HG03025 (cell line): ENCODE data around the gene C8A.

Experiments used
- ATAC-seq: cut with Tn5 transposase; IDR thresholded peaks from one replicate; pipeline ENCODE4 v1.9.1; 2021; ENCODE audit warnings: mild to moderate bottlenecking, moderate library complexity; ENCODE audit not compliant: unreplicated experiment, low FRiP score

The C8A gene

GRCh38 chr1:56836359-56836758 lies 18.2 kb upstream of the C8A start:
- ATAC-seq = no peak

GRCh38 chr1:56837244-56837939 lies 17.2 kb upstream of the C8A start:
- ATAC-seq = no peak

GRCh38 chr1:56838759-56839158 lies 15.8 kb upstream of the C8A start:
- no peak for ATAC-seq

GRCh38 chr1:56843544-56843943 lies 11.1 kb upstream of the C8A start:
- ATAC-seq = no peak

GRCh38 chr1:56844545-56845136 lies 10.0 kb upstream of the C8A start:
- ATAC-seq = no peak

- ATAC-seq = no peak
Measured at GRCh38 chr1:56845343-56845742, 9.3 kb upstream of the C8A start.

GRCh38 chr1:56849750-56850149 lies 4.8 kb upstream of the C8A start:
- no peak for ATAC-seq

- no peak for ATAC-seq
Measured at GRCh38 chr1:56850411-56850810, 4.2 kb upstream of the C8A start.

- no peak for ATAC-seq
Measured at GRCh38 chr1:56850922-56851321, 3.7 kb upstream of the C8A start.

GRCh38 chr1:56852476-56852875 lies 2.1 kb upstream of the C8A start:
- no peak for ATAC-seq

GRCh38 chr1:56855190-56855589 lies 593 bp downstream of the C8A start:
- ATAC-seq = no peak

GRCh38 chr1:56856186-56856585 lies 1.6 kb downstream of the C8A start:
- ATAC-seq = no peak

GRCh38 chr1:56859287-56859686 lies 4.7 kb downstream of the C8A start:
- no peak for ATAC-seq

- ATAC-seq = no peak
Measured at GRCh38 chr1:56863265-56863992, 8.8 kb downstream of the C8A start.

GRCh38 chr1:56864430-56864829 lies 9.8 kb downstream of the C8A start:
- no peak for ATAC-seq

GRCh38 chr1:56866656-56867055 lies 12.1 kb downstream of the C8A start:
- ATAC-seq = no peak

- ATAC-seq = no peak
Measured at GRCh38 chr1:56867491-56867890, 12.9 kb downstream of the C8A start.

GRCh38 chr1:56868761-56869160 lies 14.2 kb downstream of the C8A start:
- ATAC-seq = no peak

GRCh38 chr1:56872597-56872996 lies 18.0 kb downstream of the C8A start:
- ATAC-seq = no peak

GRCh38 chr1:56873213-56873612 lies 18.6 kb downstream of the C8A start:
- ATAC-seq = no peak

- ATAC-seq = no peak
Measured at GRCh38 chr1:56874689-56875088, 20.1 kb downstream of the C8A start.

GRCh38 chr1:56877973-56878372 lies 23.4 kb downstream of the C8A start:
- no peak for ATAC-seq
